K562 (cell line): ENCODE results near the gene SLCO2A1.

Experiments used
- CTCF ChIP-seq, 3 experiments: IDR thresholded peaks in 2 of 3; conservative IDR thresholded peaks in 1 of 3; 2 replicates each; pipeline ENCODE4 v1.5.1; 2011 to 2012; ENCODE audit warnings: low read length in 3 of 3, mild to moderate bottlenecking in 3 of 3, control low read depth in 2 of 3, improper control_type of control experiment in 1 of 3, inconsistent platforms in 1 of 3, low read depth in 1 of 3, mixed read lengths in 1 of 3, moderate library complexity in 1 of 3; ENCODE audit not compliant: insufficient read depth in 2 of 3
- ELF4 ChIP-seq: fragments of 450-650 bp; formaldehyde crosslinking; IDR thresholded peaks from 2 replicates; pipeline ENCODE4 v1.4.0; 2022; ENCODE audit warnings: missing genetic modification characterization
- POLR2AphosphoS5 ChIP-seq: IDR thresholded peaks from 2 replicates; pipeline ENCODE4 v1.6.1; 2011; ENCODE audit warnings: mild to moderate bottlenecking, low read depth, low read length, moderate library complexity; ENCODE audit not compliant: control insufficient read depth, insufficient read depth
- ZNF24 ChIP-seq: fragments of 450-650 bp; IDR thresholded peaks from 2 replicates; pipeline ENCODE4 v1.6.1; 2016

- TF ChIP-seq POLR2AphosphoS5 (no peak), ELF4 (CRISPR knock-in tag) (no peak), CTCF (IDR thresholded peaks at IDR 0.05 in 2 of 3, conservative IDR thresholded peaks at IDR 0.05 in 1 of 3; ENCODE audit: insufficient read depth in 2 of 3, low read depth in 1 of 3, low read length in 3 of 3) (no peak), ZNF24 (no peak)
Observed at GRCh38 chr3:134066651-134067530, 37.2 kb upstream of the SLCO2A1 start.
